Measurements from ENCODE around the gene CCDC13.
A peak's percentile ranks its signal among the peaks of the same experiment; 100 is the strongest.

CCDC13 gene

DNA sequence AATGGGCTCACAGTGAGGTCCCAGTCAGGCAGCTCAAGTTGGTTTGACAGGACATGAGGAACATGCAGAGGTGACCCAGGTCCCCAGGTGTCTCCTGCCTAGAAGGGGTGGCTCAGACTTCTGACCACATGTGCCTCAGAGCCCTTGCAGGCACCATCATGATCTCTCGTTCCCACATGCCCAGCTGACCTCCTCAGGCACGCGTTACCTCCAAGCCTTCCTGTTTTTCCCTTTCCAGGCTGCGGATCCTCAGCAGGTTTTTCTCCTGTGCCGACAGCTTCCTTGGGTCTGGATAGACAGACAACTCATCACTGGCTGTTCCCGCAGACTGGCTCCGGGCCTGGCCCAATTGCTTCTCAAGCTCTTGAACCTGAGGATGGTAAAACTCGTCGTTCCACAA is 30.4 kb downstream of the CCDC13 start:
- peak; percentile 69 for DNase-seq (ENCODE audit: low spot score)
- TF ChIP-seq, protein P1, sequence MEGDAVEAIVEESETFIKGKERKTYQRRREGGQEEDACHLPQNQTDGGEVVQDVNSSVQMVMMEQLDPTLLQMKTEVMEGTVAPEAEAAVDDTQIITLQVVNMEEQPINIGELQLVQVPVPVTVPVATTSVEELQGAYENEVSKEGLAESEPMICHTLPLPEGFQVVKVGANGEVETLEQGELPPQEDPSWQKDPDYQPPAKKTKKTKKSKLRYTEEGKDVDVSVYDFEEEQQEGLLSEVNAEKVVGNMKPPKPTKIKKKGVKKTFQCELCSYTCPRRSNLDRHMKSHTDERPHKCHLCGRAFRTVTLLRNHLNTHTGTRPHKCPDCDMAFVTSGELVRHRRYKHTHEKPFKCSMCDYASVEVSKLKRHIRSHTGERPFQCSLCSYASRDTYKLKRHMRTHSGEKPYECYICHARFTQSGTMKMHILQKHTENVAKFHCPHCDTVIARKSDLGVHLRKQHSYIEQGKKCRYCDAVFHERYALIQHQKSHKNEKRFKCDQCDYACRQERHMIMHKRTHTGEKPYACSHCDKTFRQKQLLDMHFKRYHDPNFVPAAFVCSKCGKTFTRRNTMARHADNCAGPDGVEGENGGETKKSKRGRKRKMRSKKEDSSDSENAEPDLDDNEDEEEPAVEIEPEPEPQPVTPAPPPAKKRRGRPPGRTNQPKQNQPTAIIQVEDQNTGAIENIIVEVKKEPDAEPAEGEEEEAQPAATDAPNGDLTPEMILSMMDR (IDR thresholded peaks at IDR 0.05): no peak
- Histone ChIP-seq H3K27ac (no peak overlapping the region), H3K4me3 (no peak overlapping the region)

DNA sequence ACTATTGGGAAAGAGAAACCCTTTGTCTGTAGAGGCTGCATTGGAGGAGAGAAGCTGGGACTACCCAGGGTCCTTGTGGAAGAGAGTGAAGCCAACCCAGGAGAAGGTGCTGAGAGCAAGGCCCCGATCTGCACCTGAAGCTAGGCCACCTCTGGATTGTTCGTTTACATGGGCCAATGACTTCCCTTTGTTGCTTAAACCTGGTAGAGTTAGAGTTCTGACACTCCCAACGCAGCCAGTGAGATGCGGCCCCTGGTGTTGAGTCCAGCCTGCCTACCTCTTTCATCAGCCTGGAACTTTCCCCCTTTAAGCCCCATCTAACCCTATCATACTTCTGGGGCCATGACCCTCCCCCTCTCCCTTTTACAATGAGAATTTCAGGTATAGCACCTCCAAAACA is 30.8 kb downstream of the CCDC13 start:
- Histone ChIP-seq H3K4me3 (no peak overlapping the region), H3K27ac (peak overlapping the region in 1 of 2 donors; percentile 3)
- TF ChIP-seq, protein P1 (IDR thresholded peaks at IDR 0.05): no peak
- peak; percentile 46 for DNase-seq (ENCODE audit: low spot score)

DNA sequence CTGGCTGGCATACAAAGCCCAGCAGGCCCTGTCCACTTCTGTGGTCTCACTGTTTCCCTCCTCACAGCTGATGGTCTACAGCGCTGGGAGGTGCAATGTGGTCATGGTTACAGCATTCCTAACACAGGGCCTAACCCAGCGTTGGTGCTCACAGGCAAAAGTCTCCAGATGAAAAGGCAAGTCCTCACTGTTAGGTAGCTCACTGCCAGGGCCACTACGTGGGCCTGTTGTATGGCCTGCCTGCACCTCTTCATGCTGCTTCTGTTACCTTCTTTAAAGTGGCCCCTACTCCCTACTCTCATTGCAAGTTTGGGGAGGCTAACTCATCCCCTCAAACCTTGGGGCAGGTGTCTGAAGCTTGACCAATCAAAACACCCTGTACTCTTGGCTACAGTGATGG is 31.3 kb downstream of the CCDC13 start:
- H3K27ac ChIP-seq: peak overlapping the region in 1 of 2 donors; percentile 3
- peak; percentile 64 for DNase-seq (ENCODE audit: low spot score)

DNA sequence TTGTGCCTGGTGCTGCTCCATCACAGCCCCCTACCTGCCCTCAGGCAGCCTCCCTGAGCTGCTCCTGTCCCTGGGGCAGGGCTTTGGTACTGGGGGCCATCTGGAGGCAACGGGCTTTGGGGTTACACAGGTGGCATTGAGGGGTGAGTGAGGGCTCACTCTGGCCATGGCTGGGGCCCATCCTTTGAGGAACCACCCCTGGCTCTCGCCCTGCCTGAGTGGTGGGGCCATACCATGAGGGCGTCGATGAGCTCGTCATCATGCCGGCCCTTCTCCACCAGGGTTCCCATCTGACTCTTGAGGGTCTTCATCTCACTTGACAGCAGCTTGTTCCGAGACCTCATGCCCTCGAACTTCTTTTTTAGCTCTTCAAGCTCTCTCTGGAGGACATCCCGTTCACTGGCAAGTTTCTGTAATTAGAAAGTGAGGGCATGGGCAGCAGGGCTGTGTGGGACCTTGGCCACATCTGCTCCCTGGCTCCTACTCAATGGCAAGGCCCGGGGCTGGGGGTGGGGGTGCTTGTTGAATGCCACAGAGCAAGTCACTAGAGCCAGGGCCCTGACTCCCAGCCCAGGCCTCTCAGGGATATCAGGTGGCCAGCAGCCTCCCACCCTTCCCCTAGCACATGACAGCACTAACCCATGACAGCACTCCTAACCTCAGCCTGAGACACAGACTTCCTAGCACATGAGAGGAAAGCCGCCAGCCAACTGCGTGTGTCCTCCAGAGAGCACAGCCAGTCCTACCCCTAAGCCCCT is 33.5 kb downstream of the CCDC13 start:
- TF ChIP-seq, protein P1 (IDR thresholded peaks at IDR 0.05): no peak
- no peak overlapping the region for H3K4me3 ChIP-seq
- peak; percentile 72 for DNase-seq (ENCODE audit: low spot score)
- peak overlapping the region; percentile 60 to 70 for H3K27ac ChIP-seq

More for the DNA sequence above, 31.3 kb downstream of the CCDC13 start:
- no peak overlapping the region for H3K4me3 ChIP-seq
- TF ChIP-seq, protein P1 (IDR thresholded peaks at IDR 0.05): no peak

DNA sequence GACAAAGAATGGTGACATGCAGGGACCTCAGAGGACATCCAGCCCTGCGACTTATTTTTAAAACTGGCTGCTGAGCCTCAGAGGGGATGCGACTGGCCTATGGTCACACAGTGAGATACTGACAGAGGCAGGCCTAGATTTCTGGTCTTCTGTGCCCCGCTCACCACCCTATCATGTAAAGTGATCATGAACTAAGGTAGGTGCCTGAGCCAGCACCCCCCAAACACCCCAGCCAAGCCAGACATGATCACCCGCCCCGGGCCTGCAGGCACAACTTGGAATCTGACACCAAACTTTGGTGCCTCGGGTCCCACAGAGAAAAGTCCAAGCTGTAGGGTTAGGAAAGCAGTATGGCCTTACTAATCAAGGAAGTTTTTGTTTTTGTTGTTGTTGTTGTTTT is 36.5 kb downstream of the CCDC13 start:
- TF ChIP-seq, protein P1 (IDR thresholded peaks at IDR 0.05): no peak
- no peak overlapping the region for H3K4me3 ChIP-seq
- H3K27ac ChIP-seq: no peak overlapping the region
- DNase-seq (ENCODE audit: low spot score): no peak

DNA sequence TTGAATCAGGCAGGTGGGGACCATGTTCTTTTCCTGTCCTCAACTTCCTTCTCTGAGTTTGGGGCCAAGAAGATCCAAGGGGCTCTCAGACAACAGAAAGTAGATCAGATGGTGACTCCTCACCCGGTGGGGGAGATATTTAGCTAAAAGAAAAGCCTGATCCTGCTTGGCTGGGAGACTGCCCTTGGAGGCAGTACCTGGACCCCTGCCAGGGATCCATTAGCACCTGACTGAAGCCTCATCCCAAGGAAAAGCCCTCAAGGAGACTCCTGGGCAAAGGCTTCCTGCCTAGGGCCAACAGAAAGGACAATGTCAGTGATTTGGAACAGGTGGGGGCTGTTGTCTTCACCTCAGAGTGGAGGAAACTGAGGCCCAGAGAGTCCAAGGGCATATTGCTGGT is 37.0 kb downstream of the CCDC13 start:
- TF ChIP-seq, protein P1 (IDR thresholded peaks at IDR 0.05): no peak
- H3K4me3 ChIP-seq: no peak overlapping the region
- DNase-seq (ENCODE audit: low spot score): no peak
- H3K27ac ChIP-seq: no peak overlapping the region

DNA sequence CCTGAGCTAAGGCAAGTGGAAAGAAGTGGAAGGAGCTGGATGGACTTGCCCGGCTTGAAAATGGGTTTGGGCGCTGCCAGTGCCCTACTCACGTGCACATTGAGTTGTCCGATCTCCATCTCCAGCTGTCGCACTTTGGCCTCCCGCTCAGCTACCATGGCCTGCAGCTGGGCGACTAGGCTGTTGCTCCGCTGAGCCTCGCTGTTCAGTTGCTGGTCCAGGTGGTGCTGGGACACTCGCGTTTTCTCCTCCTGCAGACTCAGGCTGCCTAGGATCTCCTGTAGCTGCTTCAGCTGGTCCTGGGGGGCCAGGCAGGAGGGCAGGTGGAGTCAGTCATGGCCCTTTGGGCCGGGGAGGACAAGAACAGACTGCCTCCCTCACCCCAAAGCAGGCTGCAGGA is 37.4 kb downstream of the CCDC13 start:
- DNase-seq (ENCODE audit: low spot score): no peak
- Histone ChIP-seq H3K4me3 (no peak overlapping the region), H3K27ac (no peak overlapping the region)
- TF ChIP-seq, protein P1 (IDR thresholded peaks at IDR 0.05): no peak

All from coronary artery (tissue), 2 donors.